Rectal smooth muscle tissue (tissue), 1 donor: ENCODE results near the gene OR6Y1.

ENCODE experiments used
- H3K27ac ChIP-seq: one replicate; pipeline ENCODE4 v1.7.0; 2013; ENCODE audit warnings: low read depth, low read length, inconsistent platforms
- H3K27me3 ChIP-seq: one replicate; pipeline ENCODE4 v1.7.0; 2013; ENCODE audit warnings: low read length; ENCODE audit not compliant: control insufficient read depth, insufficient read depth
- H3K36me3 ChIP-seq: one replicate; pipeline ENCODE4 v1.7.0; 2013; ENCODE audit warnings: low read length; ENCODE audit not compliant: control insufficient read depth, insufficient read depth
- H3K4me1 ChIP-seq: one replicate; pipeline ENCODE4 v1.7.0; 2013; ENCODE audit warnings: low read length; ENCODE audit not compliant: control insufficient read depth, insufficient read depth
- H3K4me3 ChIP-seq: one replicate; pipeline ENCODE4 v1.7.0; 2013; ENCODE audit warnings: low read length
- H3K9ac ChIP-seq: one replicate; pipeline ENCODE4 v1.7.0; 2013; ENCODE audit warnings: low read length

The OR6Y1 gene

DNA sequence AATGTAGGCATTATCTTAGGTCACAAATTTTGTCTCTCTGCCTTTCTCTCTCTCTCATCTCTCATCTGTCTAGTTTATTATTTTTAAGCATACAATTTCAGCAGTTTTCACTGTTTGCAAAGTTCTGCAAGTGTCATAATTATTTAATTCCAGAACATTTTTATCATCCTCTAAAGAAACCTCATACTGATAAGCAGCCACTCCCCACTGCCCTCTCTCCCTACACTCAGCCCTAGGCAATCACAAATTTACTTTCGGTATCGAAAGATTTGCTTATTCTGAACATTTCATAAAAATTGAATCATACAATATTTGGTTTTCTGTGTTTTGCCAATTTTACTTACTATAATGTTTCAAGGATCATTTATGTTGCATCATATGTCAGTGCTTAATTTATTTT is 16.6 kb downstream of the OR6Y1 start:
- Histone ChIP-seq H3K27ac (no peak overlapping the region), H3K4me1 (no peaks in the 10 kb centered on the region), H3K4me3 (no peak overlapping the region), H3K9ac (no peak overlapping the region), H3K27me3 (no peaks in the 10 kb centered on the region), H3K36me3 (no peaks in the 10 kb centered on the region)

GRCh38 chr1:158534496-158534895 is 19.7 kb downstream of the OR6Y1 start:
- H3K27me3 ChIP-seq: no peaks in the 10 kb centered on the region

GRCh38 chr1:158527190-158527815 is 26.9 kb downstream of the OR6Y1 start:
- no peaks in the 10 kb centered on the region for H3K4me1 ChIP-seq
- H3K27me3 ChIP-seq: no peaks in the 10 kb centered on the region
- no peak overlapping the region for H3K4me3 ChIP-seq
- no peak overlapping the region for H3K9ac ChIP-seq
- no peak overlapping the region for H3K27ac ChIP-seq
- no peaks in the 10 kb centered on the region for H3K36me3 ChIP-seq

More at GRCh38 chr1:158534496-158534895, 19.7 kb downstream of the OR6Y1 start:
- no peak overlapping the region for H3K4me3 ChIP-seq
- H3K4me1 ChIP-seq: no peaks in the 10 kb centered on the region
- H3K36me3 ChIP-seq: no peaks in the 10 kb centered on the region
- H3K9ac ChIP-seq: no peak overlapping the region
- no peak overlapping the region for H3K27ac ChIP-seq

GRCh38 chr1:158521666-158522058 is 32.5 kb downstream of the OR6Y1 start:
- H3K4me3 ChIP-seq: no peak overlapping the region

GRCh38 chr1:158520955-158521665 is 33.1 kb downstream of the OR6Y1 start:
- no peak overlapping the region for H3K4me3 ChIP-seq
- no peaks in the 10 kb centered on the region for H3K27me3 ChIP-seq
- no peak overlapping the region for H3K9ac ChIP-seq
- H3K4me1 ChIP-seq: no peaks in the 10 kb centered on the region
- H3K27ac ChIP-seq: no peak overlapping the region
- no peaks in the 10 kb centered on the region for H3K36me3 ChIP-seq

More at GRCh38 chr1:158521666-158522058, 32.5 kb downstream of the OR6Y1 start:
- no peaks in the 10 kb centered on the region for H3K27me3 ChIP-seq
- no peak overlapping the region for H3K9ac ChIP-seq
- H3K27ac ChIP-seq: no peak overlapping the region
- no peaks in the 10 kb centered on the region for H3K36me3 ChIP-seq
- no peaks in the 10 kb centered on the region for H3K4me1 ChIP-seq

DNA sequence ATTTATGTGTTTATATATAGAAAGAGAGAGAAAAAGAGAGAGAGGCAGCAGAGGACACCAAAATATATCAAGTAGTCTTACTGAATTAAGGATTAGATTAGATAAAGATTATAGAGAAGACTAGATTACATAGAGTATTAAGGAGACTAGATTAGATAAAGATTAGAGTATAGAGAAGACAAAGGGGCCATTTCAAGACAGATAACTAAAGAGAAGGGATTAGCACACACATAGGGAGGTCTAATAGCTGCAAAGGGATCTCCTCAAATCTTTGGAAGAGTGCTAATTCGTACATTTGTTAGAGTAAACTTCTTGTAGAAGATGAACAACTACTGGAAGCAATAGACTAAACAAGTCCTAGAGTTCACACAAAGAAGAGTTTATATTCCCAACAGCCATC is 34.2 kb downstream of the OR6Y1 start:
- H3K4me3 ChIP-seq: no peak overlapping the region
- no peak overlapping the region for H3K9ac ChIP-seq
- no peaks in the 10 kb centered on the region for H3K27me3 ChIP-seq
- no peak overlapping the region for H3K27ac ChIP-seq
- no peaks in the 10 kb centered on the region for H3K4me1 ChIP-seq
- H3K36me3 ChIP-seq: no peaks in the 10 kb centered on the region

DNA sequence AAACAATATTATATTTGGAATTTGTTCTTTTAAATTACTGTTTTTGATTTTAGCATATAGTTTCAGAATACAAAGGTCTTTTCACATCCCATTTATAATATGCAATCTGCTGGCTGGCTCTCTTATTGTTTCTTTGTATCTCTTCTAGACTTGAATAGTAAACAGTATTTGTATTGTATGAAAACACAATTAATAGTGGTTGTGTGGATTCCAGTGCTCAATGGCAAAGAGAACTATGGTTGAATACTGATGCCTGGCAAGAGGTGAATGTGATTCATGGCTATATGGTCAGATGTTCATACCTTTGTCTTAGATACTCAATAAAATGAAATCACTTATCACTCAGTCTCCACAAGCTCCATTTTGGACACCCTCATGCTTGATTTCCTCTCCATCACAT is 37.2 kb downstream of the OR6Y1 start:
- Histone ChIP-seq H3K36me3 (no peaks in the 10 kb centered on the region), H3K4me1 (no peaks in the 10 kb centered on the region), H3K27me3 (no peaks in the 10 kb centered on the region), H3K27ac (no peak overlapping the region), H3K4me3 (no peak overlapping the region), H3K9ac (no peak overlapping the region)

GRCh38 chr1:158509471-158510156 is 44.6 kb downstream of the OR6Y1 start:
- no peak overlapping the region for H3K27ac ChIP-seq
- H3K4me3 ChIP-seq: no peak overlapping the region
- H3K9ac ChIP-seq: no peak overlapping the region
- no peaks in the 10 kb centered on the region for H3K36me3 ChIP-seq
- no peaks in the 10 kb centered on the region for H3K4me1 ChIP-seq
- no peaks in the 10 kb centered on the region for H3K27me3 ChIP-seq

GRCh38 chr1:158507511-158507910 is 46.7 kb downstream of the OR6Y1 start:
- Histone ChIP-seq H3K27ac (no peak overlapping the region), H3K27me3 (no peaks in the 10 kb centered on the region), H3K36me3 (no peaks in the 10 kb centered on the region), H3K4me1 (no peaks in the 10 kb centered on the region), H3K4me3 (no peak overlapping the region), H3K9ac (no peak overlapping the region)

DNA sequence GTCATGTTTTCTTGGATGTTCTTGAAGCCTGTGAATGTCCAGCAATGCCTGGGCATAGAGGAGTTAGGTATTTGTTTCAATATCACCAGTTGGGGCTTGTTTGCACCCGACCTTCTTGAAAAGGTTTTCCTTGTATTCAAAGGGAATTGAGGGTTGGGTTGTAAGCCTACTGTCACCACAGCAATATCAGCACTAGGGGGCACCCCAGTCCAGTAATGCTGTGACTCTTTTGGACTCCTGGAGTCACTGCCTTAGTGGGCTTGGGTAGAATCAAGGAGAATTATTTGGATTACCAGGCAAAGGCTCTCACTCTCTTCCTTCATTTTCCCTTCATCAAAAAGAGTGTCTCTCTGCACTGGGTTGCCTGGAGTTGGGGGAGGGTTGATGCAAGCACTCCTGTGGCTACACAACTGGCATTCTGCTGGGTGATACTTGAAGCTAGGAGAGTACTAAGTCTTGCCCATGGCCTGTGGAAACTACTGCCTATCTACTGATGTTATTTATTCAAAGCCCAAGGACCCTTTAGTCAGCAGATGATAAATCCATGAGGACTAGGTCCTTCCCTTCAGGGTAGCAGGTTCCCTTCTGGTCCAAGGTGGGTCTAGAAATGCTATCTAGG is 47.7 kb downstream of the OR6Y1 start:
- no peak overlapping the region for H3K27ac ChIP-seq

DNA sequence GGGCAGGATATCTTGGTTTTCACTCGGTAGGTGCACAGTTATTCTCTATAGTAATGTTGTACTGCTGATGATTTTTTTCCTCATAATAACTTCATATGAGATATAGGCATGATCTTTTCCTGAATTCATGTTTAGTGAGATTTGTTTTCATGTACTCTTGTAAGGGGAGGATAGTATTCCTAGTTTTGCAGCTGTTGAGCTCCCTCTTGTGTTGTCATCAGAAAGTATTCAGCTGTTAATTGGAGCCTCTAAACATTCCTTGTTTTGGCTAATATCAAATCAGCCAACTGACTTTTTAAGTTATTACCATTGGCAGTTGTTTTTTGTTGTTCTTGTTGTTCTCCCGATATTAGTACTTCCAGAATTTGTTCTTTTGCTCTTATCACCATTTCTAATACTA is 57.8 kb downstream of the OR6Y1 start:
- Histone ChIP-seq H3K27ac (no peak overlapping the region), H3K4me1 (no peaks in the 10 kb centered on the region), H3K36me3 (no peaks in the 10 kb centered on the region), H3K27me3 (no peaks in the 10 kb centered on the region), H3K4me3 (no peak overlapping the region), H3K9ac (no peak overlapping the region)

More for the DNA sequence above, 47.7 kb downstream of the OR6Y1 start:
- no peaks in the 10 kb centered on the region for H3K27me3 ChIP-seq
- no peaks in the 10 kb centered on the region for H3K4me1 ChIP-seq
- no peak overlapping the region for H3K4me3 ChIP-seq
- no peak overlapping the region for H3K9ac ChIP-seq
- H3K36me3 ChIP-seq: no peaks in the 10 kb centered on the region

GRCh38 chr1:158494796-158495195 is 59.4 kb downstream of the OR6Y1 start:
- H3K4me1 ChIP-seq: no peaks in the 10 kb centered on the region
- no peak overlapping the region for H3K4me3 ChIP-seq
- no peak overlapping the region for H3K27ac ChIP-seq
- H3K9ac ChIP-seq: no peak overlapping the region
- no peaks in the 10 kb centered on the region for H3K36me3 ChIP-seq
- no peaks in the 10 kb centered on the region for H3K27me3 ChIP-seq
